ENCODE data around the gene ZIC2. TPM values are rescaled to one million over a fixed set of nuclear protein-coding genes. Genes with fewer than 3 reads are reported as not detected.

The ZIC2 gene
- total and polyA plus RNA-seq, 2 donors (not counting 1 experiment from before 2014, with no cell fraction given), result not detected

- H3K9me3 ChIP-seq (ENCODE audit: control insufficient read depth, insufficient read depth, low read depth, low read length), result no peaks in the 10 kb centered on the region
Observed at GRCh38 chr13:99997702-99998214, 16.2 kb downstream of the ZIC2 start.

GRCh38 chr13:99998261-99998660 lies 16.7 kb downstream of the ZIC2 start:
- no peak overlapping the region for H3K4me3 ChIP-seq (replicated peaks in 1 of 4; ENCODE audit: control extremely low read depth in 1 of 4, insufficient read depth in 1 of 4, low read depth in 3 of 4, low read length in 4 of 4)
- H3K4me2 ChIP-seq (ENCODE audit: extremely low read depth, insufficient read depth, low read length), result no peak overlapping the region
- H2AFZ ChIP-seq (ENCODE audit: low read length), result no peak overlapping the region
- no peak for DNase-seq (ENCODE audit: low read depth in 2 of 2)
- H3K27me3 ChIP-seq (ENCODE audit: control insufficient read depth, insufficient read depth, low read length), result peaks cover 42% of the 10 kb centered on the region
- no peaks in the 10 kb centered on the region for H3K79me2 ChIP-seq (ENCODE audit: control insufficient read depth, insufficient read depth, low read length)
- H3K27ac ChIP-seq (ENCODE audit: insufficient read depth, low read length), result no peak overlapping the region
- no peaks in the 10 kb centered on the region for H3K36me3 ChIP-seq (ENCODE audit: control insufficient read depth, insufficient read depth, low read length)
- H4K20me1 ChIP-seq (ENCODE audit: control insufficient read depth, extremely low read depth, insufficient read depth, low read length), result peaks cover 2% of the 10 kb centered on the region
- TF ChIP-seq CTCF (conservative IDR thresholded peaks at IDR 0.05 in 1 of 2, IDR thresholded peaks at IDR 0.05 in 1 of 2; ENCODE audit: low read depth in 1 of 2, low read length in 2 of 2) (no peak), EZH2 (IDR thresholded peaks at IDR 0.05; ENCODE audit: low read length, missing control alignments) (no peak)
- H3K4me1 ChIP-seq (ENCODE audit: control insufficient read depth, extremely low read depth, insufficient read depth, low read length), result no peaks in the 10 kb centered on the region
- H3K9me3 ChIP-seq (ENCODE audit: control insufficient read depth, insufficient read depth, low read depth, low read length), result no peaks in the 10 kb centered on the region
- no peak overlapping the region for H3K9ac ChIP-seq (ENCODE audit: insufficient read depth, low read length)

More at GRCh38 chr13:99997702-99998214, 16.2 kb downstream of the ZIC2 start:
- Histone ChIP-seq H3K27me3 (ENCODE audit: control insufficient read depth, insufficient read depth, low read length) (peaks cover 45% of the 10 kb centered on the region), H3K4me1 (ENCODE audit: control insufficient read depth, extremely low read depth, insufficient read depth, low read length) (no peaks in the 10 kb centered on the region), H3K9ac (ENCODE audit: insufficient read depth, low read length) (no peak overlapping the region), H2AFZ (ENCODE audit: low read length) (no peak overlapping the region), H3K27ac (ENCODE audit: insufficient read depth, low read length) (no peak overlapping the region), H3K4me3 (replicated peaks in 1 of 4; ENCODE audit: control extremely low read depth in 1 of 4, insufficient read depth in 1 of 4, low read depth in 3 of 4, low read length in 4 of 4) (no peak overlapping the region), H3K4me2 (ENCODE audit: extremely low read depth, insufficient read depth, low read length) (no peak overlapping the region), H3K36me3 (ENCODE audit: control insufficient read depth, insufficient read depth, low read length) (no peaks in the 10 kb centered on the region), H3K79me2 (ENCODE audit: control insufficient read depth, insufficient read depth, low read length) (no peaks in the 10 kb centered on the region), H4K20me1 (ENCODE audit: control insufficient read depth, extremely low read depth, insufficient read depth, low read length) (peaks cover 2% of the 10 kb centered on the region)
- DNase-seq (ENCODE audit: low read depth in 2 of 2), result no peak
- no peak for TF ChIP-seq EZH2 (IDR thresholded peaks at IDR 0.05; ENCODE audit: low read length, missing control alignments)
- no peak for TF ChIP-seq CTCF (conservative IDR thresholded peaks at IDR 0.05 in 1 of 2, IDR thresholded peaks at IDR 0.05 in 1 of 2; ENCODE audit: low read depth in 1 of 2, low read length in 2 of 2)

- no peaks in the 10 kb centered on the region for H3K9me3 ChIP-seq (ENCODE audit: control insufficient read depth, insufficient read depth, low read depth, low read length)
- H2AFZ ChIP-seq (ENCODE audit: low read length), result no peak overlapping the region
- no peaks in the 10 kb centered on the region for H3K36me3 ChIP-seq (ENCODE audit: control insufficient read depth, insufficient read depth, low read length)
- H3K9ac ChIP-seq (ENCODE audit: insufficient read depth, low read length), result no peak overlapping the region
- no peaks in the 10 kb centered on the region for H4K20me1 ChIP-seq (ENCODE audit: control insufficient read depth, extremely low read depth, insufficient read depth, low read length)
- no peaks in the 10 kb centered on the region for H3K79me2 ChIP-seq (ENCODE audit: control insufficient read depth, insufficient read depth, low read length)
- H3K4me3 ChIP-seq (replicated peaks in 1 of 4; ENCODE audit: control extremely low read depth in 1 of 4, insufficient read depth in 1 of 4, low read depth in 3 of 4, low read length in 4 of 4), result no peak overlapping the region
- H3K27ac ChIP-seq (ENCODE audit: insufficient read depth, low read length), result no peak overlapping the region
- no peak for TF ChIP-seq EZH2 (IDR thresholded peaks at IDR 0.05; ENCODE audit: low read length, missing control alignments)
- TF ChIP-seq CTCF (conservative IDR thresholded peaks at IDR 0.05 in 1 of 2, IDR thresholded peaks at IDR 0.05 in 1 of 2; ENCODE audit: low read depth in 1 of 2, low read length in 2 of 2), result no peak
- no peak for DNase-seq (ENCODE audit: low read depth in 2 of 2)
- H3K4me2 ChIP-seq (ENCODE audit: extremely low read depth, insufficient read depth, low read length), result no peak overlapping the region
- no peaks in the 10 kb centered on the region for H3K27me3 ChIP-seq (ENCODE audit: control insufficient read depth, insufficient read depth, low read length)
- no peaks in the 10 kb centered on the region for H3K4me1 ChIP-seq (ENCODE audit: control insufficient read depth, extremely low read depth, insufficient read depth, low read length)
Observed at GRCh38 chr13:100014621-100015020, 33.0 kb downstream of the ZIC2 start.

Measured in fibroblast of lung (primary cell).